ENCODE measurements around the gene DHRS7C. TPM values are rescaled to one million over a fixed set of nuclear protein-coding genes. Genes with fewer than 3 reads are reported as not detected.

DHRS7C gene
- not detected in 5 replicates for total RNA-seq (2022; extraction: Qiagen RNA extraction)

GRCh38 chr17:9790889-9791876 is at the start of gene DHRS7C:
TSS of gene DHRS7C (minus strand) at chr17:9791592. CDS start at chr17:9791284, 308 bp downstream.

DNA sequence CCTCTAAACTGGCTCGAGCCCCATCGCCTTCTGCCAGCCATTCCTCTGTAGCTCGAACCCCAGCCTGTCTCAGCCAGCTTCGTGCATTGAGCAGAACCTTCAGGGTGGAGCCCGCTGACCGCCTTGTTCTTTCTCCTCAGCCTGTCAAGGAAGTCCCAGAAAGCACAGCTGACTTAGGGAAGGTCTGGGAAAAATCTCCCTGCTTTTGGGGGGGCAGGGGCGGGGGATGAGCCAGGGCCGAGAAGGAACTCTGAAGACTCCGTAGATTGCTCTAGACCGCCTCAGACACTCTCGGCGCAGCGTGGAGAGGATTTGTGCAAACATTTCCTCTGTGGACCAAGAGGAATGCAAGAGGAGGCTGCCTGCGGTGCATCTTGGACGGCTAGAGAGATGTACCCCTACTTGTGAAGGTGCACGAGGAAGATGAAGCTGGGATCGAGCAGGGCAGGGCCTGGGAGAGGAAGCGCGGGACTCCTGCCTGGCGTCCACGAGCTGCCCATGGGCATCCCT is 34.3 kb upstream of the DHRS7C start, which contains the start of gene GLP2R:
TSS of gene GLP2R (plus strand) at position 284 of the 510 bp plus-strand sequence. CDS start at position 424, 140 bp downstream.

GRCh38 chr17:9821921-9822320 is 30.5 kb upstream of the DHRS7C start, which contains the start of gene GSG1L2:
TSS of gene GSG1L2 (minus strand) at chr17:9822079. CDS start at chr17:9822071, 8 bp downstream.

Other genes with a start within 250 kb of the DHRS7C start
- gene STX8, start 215.8 kb downstream of the DHRS7C start, total RNA-seq (2022; extraction: Qiagen RNA extraction), result 56.1 to 81.5 TPM (median 59.7 TPM) in 5 replicates
- gene CFAP52, start 214.9 kb downstream of the DHRS7C start, total RNA-seq (2022; extraction: Qiagen RNA extraction), result 0.12 TPM in 1 of 5 replicates, not detected in the others
- 4.1 to 5.4 TPM (median 4.5 TPM) in 5 replicates for gene USP43, start 146.1 kb downstream of the DHRS7C start, total RNA-seq (2022; extraction: Qiagen RNA extraction)
- gene GSG1L2, start 30.5 kb upstream of the DHRS7C start, total RNA-seq (2022; extraction: Qiagen RNA extraction), result not detected in 5 replicates
- gene GLP2R, start 34.3 kb upstream of the DHRS7C start, total RNA-seq (2022; extraction: Qiagen RNA extraction), result 7.2 to 12.5 TPM (median 10.4 TPM) in 5 replicates
- gene RCVRN, start 113.7 kb upstream of the DHRS7C start, total RNA-seq (2022; extraction: Qiagen RNA extraction), result not detected in 5 replicates